Ovary (tissue), 3 donors: Measurements from ENCODE around the gene NR3C2.

ENCODE experiments used
- EP300 ChIP-seq: sonication (generic); formaldehyde crosslinking; IDR thresholded peaks from one replicate; pipeline ENCODE4 v1.6.1; 2017; ENCODE audit warnings: antibody characterized with exemption
- POLR2A ChIP-seq: fragments of 450-650 bp; IDR thresholded peaks from one replicate; pipeline ENCODE4 v1.6.1; 2017; ENCODE audit warnings: antibody characterized with exemption, mild to moderate bottlenecking, moderate library complexity
- TF ChIP-seq, protein P1 (sequence below), 3 donors: fragments of 450-650 bp in 2 of 3; fragments of 200-600 bp in 1 of 3; IDR thresholded peaks; one replicate each; pipeline versions ENCODE4 v1.5.1 to v1.8.0; 2016 to 2022; ENCODE audit warnings: antibody characterized with exemption in 3 of 3, mild to moderate bottlenecking in 1 of 3
- donor health status: DM: no; HTN: no; CAD: no.

DNA sequence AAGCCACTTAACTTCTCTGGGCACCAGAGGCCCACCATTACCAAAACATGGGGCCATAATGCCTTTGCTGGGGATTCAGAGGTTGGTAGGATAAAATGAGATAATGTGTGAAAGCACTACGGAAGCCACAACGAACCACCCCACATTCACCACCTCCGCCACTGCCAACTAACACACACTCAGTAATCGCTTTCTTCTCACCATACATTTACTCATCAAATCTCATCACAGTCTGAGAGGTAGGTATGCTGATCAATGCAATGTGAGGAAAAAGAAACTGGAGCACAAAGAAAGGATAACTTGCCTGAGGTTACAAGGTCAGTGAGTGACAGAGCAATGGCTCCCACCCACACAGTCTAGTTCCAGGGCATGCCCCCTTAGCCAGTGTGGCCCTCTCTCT, 257.3 kb downstream of the NR3C2 start:
- TF ChIP-seq EP300 = no peak
- TF ChIP-seq, protein P1, sequence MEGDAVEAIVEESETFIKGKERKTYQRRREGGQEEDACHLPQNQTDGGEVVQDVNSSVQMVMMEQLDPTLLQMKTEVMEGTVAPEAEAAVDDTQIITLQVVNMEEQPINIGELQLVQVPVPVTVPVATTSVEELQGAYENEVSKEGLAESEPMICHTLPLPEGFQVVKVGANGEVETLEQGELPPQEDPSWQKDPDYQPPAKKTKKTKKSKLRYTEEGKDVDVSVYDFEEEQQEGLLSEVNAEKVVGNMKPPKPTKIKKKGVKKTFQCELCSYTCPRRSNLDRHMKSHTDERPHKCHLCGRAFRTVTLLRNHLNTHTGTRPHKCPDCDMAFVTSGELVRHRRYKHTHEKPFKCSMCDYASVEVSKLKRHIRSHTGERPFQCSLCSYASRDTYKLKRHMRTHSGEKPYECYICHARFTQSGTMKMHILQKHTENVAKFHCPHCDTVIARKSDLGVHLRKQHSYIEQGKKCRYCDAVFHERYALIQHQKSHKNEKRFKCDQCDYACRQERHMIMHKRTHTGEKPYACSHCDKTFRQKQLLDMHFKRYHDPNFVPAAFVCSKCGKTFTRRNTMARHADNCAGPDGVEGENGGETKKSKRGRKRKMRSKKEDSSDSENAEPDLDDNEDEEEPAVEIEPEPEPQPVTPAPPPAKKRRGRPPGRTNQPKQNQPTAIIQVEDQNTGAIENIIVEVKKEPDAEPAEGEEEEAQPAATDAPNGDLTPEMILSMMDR (IDR thresholded peaks at IDR 0.05) = no peak
- TF ChIP-seq POLR2A = no peak
